HG02840 (cell line): ENCODE measurements around the gene RANBP17.
"Not testable (repeated sequence)": the region's sequence is repeated elsewhere in the genome, so short reads cannot be mapped to it uniquely, and the experiment has no call there.

ENCODE experiments used
- ATAC-seq: cut with Tn5 transposase; IDR thresholded peaks from one replicate; pipeline ENCODE4 v1.9.1; 2021; ENCODE audit warnings: mild to moderate bottlenecking, moderate library complexity, moderate number of reproducible peaks; ENCODE audit not compliant: unreplicated experiment, low FRiP score

RANBP17 gene

DNA sequence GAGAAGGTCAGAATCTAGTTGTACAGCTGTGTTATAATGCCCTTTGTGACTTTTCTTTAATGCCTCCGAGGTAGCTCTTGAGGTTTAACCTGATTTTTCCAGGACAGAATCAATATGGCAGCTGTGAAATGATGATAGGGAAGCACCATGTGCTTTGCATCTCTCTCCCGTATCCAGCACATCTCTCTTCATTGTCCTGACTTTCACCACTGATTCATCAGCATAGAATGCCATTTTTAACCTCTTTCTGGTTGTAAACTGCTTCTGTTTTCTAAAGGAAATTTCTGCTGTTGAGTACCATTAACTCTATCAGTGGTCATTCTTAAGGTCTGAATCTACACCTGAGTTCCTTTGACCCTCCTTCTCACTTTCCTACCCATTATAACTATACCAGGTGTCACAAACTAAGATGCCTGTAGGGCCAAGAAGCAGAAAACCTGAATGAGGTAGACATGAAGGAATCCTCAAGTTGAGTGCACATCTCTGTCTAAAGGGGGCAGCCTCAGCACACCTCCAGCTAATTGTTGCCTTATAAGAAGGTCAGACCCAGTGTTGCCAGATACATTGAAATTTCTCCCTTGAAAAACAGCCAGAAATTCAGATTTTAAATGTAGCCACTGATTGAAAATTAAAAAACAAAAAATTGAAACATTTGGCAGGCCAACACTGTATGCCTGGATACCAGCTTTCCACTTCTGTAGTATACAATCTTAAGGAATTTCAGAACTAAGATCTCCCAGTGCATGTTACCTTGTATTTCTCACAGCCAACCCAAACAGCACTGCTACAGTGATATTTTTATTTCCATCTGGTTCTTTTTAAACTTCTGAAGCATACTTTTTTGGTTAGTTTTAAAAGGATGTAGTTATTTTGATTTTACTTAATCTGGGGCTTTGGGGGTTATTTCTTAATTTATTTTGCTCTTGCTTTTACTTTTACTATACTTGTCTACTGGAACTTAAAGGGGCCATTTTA is 411.5 kb downstream of the RANBP17 start:
- ATAC-seq, result no peak

DNA sequence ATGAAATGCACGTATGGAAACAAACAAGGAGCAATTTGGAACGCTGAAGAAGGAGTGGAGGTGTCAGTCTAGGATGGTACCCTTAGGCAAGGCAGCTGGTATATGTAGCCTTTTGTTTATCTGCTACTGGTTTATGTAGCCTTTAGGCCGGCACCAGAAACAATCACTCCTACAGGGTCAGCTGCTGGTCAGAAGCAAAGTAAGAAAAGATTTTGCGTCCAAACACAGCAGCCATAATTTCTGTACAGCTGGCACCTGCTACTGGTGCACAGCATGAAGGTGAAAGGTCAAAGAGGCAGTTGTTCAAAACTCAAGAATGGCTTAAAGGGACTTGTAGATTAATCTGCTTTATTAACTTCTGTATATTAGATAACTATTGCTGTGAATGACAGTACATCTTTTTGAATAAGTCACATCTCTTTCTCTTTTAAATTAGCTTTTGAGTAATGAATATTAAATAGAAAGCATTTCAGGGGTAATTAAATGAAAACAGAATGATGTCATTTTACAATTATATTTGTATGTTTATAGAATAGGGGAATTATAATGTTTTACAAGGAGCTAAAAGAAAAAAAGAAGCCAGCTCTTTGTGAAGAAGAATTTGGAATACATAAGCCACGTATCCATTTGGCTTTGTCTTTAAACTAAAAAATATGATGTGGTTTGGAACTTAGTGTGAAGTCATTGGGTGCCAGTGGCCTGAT is 414.2 kb downstream of the RANBP17 start:
- ATAC-seq, result no peak

DNA sequence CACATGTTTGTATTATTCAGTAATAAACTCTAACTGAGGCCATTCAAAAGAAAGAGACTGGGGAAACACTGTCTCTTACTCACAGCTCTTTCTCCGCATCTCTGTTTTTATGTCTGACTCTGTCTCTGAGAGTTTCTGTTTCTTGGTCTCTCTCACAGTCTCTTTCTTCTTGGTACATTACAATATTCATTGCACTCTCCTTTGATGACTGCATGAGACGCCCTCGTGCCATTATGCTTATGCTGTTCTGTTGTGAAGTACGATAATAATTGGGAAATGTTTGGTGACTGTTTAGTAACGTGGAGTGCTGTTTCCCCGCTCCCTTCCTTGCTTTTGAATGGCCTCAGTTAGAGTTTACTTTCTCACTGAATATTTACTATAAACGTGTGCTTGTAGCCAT is 421.9 kb downstream of the RANBP17 start:
- ATAC-seq, result no peak

DNA sequence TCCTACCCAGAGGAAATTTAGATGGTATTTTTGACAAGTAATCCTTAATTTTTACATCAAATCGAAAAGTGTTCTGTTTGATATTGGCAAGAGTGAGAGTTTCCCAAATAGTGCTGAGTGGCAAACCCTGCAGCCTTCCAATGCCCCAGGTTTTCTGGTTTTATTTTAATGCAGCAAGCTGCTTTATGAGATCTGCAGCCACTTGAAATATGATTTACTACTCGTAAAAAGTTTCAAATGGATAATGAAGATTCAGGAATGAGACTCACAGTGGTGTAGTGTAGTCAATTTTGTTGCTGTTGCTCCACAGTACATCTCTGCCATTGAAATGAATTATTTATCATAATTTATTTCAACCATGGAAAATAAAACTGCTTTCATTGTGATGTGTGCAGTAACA is 423.6 kb downstream of the RANBP17 start:
- no peak for ATAC-seq

DNA sequence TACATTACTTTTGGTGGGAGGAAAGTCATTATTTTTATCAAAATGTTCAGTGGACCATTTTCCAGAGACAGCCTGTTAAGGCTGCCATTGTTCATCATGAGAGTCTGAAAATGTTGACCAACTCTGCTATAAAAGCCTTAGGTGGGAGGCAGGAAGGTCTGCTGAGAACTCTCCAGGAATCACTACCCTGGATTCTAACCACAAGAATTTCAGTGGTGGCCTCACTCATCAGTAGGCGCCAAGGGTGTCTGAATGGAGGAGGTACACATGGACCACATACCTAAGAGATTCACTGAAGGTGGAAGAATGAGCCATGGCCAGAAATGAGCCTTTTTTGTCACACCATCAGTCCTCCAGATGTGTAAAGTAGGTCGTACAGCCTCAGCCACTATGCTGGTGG is 426.2 kb downstream of the RANBP17 start:
- ATAC-seq, result no peak

DNA sequence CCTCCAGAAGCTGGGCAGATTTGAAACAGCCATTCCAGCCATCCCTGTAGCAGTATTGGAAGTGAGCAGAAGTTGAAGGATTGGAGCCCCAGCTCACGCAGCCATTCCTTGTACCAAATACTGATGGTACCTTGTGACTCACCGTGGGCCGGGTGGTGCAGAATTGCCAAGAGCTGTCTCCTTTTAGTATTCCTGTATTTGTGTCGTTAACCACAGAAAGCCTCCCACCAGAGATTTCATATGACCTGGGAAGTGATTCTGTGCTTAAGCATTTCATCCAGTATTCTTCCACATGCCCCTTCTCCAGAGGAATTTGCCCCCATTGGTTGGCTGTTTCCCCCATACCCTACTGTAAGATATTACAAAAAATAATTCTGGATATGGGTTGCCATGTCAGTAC is 429.6 kb downstream of the RANBP17 start:
- ATAC-seq, result no peak

DNA sequence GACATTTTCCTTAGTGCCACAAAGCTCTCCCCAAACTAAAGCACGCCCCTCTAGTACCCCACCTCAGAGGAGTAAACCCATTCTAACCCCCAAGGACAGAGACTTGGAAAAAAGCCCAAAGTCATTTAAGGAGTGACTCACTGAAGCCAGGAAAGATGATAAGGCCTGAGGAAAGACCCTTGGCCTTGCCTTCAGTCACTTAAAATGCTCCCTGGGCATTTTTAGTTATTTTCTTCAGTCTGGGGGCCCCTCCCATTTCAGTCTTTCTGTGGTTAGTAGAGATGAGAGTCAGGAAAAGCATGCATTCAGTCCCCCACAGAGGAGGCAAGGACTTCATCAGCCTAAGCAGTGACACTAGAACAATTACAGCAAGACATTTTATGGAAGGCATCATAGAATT is 433.5 kb downstream of the RANBP17 start:
- no peak for ATAC-seq

DNA sequence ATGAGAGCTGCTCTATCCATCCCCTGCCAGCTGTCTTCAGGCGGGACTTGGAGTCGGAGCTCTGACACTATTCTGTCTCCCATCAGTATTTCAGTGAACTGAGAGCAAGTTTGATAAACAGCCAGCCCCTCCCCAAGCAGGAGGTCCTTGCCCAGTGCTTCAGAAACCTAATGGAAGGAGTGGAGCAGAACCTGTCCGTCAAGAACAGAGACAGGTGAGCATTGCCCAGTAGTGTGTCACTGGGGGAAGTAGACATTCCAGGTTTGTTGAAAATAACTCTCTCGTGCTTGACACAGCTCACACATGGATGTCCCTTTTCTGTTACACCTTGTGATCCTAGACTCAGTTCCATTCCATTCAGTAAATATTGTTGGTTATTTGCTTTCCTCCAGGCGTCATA is 434.0 kb downstream of the RANBP17 start:
- no peak for ATAC-seq

DNA sequence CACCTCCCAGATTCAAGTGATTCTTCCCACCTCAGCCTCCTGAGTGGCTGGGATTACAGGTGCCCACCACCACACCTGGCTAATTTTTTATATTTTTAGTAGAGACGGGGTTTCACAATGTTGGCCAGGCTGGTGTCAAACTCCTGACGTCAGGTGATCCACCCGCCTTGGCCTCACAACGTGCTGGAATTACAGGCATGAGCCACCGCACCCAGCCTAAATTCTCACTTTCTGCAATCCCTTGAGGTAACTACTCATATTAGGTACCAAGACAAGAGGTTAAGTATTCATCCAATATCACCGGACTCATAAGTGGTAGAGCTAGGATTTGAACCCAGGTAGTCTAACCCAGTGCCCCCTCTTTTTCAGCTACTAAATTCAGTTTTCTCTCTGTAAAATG is 436.1 kb downstream of the RANBP17 start:
- ATAC-seq, result not testable (repeated sequence)

DNA sequence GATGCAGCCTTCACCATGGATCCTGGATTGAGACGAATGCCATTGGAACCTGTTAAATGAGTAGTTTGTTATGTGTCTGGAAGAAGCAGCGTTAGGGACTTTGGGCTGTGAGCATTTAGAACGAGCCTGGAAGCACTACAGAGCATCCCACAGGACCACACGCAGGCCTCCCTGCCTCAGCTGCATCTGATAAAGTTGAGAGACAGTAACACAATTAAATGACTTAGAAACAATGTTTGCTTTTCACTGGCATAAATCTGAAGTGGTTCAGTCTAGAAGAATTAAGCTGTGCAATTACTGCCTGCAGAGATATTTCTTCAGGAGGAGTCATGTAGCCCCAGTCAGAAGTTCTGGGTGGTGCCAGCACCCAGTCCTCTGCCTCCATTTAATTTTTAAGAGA is 437.4 kb downstream of the RANBP17 start:
- no peak for ATAC-seq

DNA sequence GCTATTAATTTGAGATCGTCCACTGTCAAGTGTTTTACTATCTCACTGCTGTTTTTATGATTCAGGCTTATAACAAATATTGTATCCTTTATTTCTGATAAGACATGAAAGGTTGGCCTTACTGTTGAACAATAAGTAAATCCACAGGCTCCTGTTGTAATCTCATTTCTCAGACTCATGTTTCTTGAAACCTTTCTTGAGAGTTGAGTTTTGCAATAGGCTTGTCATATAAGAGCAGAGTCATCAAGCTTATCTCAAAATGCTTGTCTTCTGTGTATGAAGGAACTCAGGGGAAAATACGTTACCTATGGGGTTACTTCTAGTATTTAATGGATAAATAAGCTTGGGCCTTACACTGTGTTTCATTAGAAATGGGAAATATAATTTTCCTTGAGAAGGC is 438.0 kb downstream of the RANBP17 start:
- ATAC-seq, result no peak

DNA sequence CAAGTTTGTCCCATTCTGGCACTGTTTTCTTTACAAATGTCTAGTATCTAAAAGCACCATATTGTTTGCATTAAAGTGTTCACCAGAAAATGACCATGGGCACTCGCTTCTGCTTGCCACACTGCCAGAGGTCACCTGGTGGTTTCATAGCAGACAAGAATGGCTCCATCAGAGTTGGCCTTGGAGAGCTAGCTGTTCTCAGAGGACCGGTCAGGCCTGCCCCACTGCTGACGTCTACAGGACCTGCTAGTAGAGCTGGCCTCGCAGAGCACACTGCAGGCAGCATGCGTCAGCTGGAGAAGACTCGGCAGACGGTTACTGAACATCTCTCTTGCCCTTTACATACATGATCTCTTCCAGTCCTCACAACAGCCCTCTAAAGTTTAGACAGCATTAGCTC is 438.5 kb downstream of the RANBP17 start:
- no peak for ATAC-seq

DNA sequence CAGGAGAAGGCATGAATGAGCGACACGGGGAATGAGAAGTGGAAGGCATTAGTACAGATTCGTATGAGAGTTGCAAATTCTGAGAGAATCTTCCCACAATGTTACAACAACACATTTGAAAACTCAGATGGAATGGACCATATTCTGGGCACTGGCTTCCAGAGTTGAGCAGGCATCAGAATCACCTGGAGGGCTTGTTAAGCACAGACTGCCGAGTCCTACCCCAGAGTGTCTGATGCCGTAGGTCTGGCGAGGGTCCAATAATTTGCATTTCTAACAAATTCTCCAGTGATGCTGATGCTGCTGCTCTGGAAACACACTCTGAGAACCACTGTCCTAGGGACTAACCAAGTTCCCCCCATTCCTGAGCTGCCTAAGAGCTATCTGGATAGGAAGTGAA is 444.3 kb downstream of the RANBP17 start:
- no peak for ATAC-seq

DNA sequence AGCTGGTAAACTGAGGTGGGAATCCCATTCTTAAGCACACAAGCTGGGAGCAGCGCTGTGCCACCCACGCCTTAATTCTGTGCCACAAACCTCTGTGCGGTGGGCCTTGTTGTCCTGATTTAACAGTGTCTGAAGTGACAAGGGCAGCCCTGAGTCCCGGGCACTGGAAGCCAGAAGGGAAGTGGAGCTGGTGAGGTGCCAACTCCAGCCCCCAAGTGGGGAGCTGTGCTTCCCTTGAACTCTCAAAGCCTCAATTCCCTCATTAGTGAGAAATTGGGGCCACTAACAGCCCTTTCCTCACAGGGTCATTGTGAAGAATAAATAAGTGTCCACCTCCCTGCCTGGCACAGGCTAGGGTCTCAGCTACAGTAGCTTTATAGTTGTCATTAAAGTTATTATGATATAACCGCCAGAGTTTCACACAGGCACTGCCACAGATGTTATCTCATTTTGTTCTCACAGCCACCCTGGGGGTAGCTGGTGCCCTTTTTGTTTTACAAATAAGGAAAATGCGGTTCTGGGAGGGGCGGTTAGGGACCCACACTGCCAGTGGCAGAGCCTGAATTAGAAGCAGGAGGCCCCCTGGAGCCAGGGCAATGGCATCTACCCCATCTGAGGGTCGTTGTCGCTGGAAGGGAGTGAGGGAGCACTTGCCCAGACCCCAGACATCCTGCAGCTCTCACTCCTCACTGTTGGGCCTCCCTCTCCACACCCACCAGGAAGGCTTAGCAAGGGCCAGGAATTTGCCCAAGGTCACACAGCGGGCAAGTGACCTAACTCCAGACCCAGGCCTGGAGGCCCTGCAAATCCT is 445.2 kb downstream of the RANBP17 start:
- ATAC-seq, result no peak

DNA sequence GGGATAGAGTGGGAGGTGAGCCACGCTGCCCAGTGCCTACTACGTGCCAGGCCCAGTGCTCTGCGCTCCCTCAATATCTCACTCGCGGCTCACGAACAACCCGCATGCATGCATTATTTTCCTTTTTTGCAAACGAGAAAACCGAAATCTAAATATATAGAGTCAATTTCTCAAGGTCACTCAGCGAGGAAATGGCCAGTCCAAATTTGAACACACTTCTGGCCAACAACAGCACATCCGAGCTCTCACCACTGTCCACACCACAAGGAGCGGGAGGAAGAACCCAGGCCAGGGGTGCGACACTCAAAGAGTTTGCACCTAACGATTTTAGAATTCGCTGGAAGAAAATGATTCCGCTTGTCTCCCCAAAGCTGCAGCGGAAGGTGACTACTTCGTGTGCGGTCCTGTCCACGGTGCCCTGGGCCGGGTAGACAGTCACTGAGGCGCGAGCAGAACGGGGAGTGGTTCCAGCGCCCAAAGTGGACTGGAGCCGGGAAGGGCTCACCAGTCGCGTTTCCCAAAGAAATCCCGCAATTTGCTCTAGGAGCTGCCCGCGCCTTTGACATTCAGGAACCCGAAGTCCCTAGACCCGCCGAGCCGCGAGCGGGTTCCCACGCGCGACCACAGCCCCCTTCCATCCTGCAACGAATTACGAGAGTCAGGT is 446.1 kb downstream of the RANBP17 start:
- ATAC-seq, result no peak

DNA sequence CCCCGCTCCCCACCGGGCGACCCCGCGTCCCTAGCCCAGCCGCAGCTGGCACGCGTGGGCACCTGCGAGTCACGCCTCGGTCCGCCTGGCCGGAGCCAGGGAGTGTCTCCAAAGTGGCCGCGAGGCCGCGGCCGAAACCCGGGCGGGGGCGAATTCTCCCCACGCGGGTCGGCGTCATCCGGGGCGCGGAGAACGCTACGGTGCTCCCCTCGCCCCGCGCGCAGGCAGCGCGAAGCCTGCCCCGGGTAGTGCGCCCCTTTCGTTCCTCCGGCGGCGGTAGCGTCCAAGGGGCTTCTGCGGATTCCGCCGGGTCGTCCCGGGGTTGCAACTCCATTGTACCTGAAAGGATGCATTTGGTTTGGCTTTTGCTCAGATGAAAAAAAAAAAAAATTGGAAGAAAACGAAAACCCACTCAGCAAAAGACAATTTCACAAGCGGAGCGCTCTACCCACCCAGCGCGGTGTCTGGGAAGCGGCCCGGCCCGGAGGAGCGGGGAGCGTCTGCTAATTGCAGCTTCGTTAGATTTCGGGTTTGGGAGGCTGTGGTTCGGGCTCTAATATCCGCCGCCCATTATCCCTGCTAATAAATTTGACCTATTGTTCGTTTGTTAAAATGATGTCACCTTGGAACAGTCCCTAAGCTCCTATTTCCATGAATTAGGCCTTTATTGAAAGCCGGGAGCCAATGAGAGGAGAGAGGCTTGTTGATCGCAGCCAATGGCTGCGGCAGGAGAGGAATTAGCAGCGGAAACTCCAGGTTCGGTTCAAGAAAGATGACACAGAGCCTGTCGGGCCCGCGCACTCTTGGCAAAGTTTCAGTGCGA is 446.8 kb downstream of the RANBP17 start, which contains the start of gene TLX3:
TLX3 (plus strand) TSS at position 796 of the 823 bp plus-strand sequence. CDS start 118 bp downstream, outside the sequence.
- ATAC-seq, result no peak

DNA sequence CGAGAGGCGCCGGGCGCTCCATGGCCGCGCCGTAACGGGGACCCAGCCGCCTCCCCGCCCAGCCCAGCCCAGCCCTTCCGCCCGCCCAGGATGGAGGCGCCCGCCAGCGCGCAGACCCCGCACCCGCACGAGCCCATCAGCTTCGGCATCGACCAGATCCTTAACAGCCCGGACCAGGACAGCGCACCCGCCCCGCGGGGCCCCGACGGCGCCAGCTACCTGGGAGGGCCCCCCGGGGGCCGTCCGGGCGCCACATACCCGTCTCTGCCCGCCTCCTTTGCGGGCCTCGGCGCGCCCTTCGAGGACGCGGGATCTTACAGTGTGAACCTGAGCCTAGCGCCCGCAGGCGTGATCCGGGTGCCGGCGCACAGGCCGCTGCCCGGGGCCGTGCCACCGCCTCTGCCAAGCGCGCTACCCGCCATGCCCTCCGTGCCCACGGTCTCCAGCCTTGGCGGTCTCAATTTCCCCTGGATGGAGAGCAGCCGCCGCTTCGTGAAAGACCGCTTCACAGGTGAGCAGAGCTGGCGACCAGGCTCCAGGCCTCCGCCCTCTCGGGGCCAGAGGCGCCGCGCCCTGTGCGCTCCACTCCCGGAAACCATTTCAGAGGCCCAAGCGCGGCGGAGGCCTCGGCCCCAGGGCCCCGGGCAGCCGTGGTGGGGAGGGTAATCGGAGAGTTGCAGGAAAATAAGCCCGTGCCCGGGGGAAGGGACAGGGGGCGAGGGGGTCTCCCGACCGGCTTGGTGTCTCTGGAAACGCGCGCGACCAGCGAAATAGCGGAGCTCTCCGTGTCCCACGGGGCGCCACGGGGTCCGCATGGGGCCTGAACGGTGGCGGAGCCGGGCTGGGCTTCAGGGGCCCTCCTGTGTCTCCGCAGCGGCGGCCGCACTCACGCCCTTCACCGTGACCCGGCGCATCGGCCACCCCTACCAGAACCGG is 447.7 kb downstream of the RANBP17 start:
- no peak for ATAC-seq

DNA sequence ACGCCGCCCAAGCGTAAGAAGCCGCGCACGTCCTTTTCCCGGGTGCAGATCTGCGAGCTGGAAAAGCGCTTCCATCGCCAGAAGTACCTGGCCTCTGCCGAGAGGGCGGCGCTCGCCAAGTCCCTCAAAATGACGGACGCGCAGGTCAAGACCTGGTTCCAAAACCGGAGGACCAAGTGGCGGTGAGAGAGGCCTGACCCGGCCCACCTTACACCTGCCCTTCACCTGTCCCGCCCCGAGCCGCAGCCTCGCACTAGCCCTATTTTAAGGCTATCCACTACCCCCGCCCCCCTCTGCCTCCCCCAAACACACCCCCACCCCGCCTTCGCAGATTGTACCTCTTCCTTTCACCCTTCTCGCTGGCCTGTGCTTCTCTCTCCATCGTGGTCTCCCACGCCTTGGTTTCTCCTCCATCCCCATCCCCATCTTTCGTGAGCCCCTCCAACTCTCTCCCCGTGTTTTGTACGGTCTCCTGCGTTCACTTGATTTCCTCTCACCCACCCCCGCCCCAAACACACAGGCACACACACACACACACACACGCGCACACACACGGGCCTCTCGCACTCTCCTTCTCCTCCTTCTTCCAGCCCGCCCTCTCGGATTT is 448.5 kb downstream of the RANBP17 start:
- ATAC-seq, result no peak
